WTC11 (cell line): ENCODE data around the gene SELENOI. TPM values are rescaled to one million over a fixed set of nuclear protein-coding genes. Genes with fewer than 3 reads are reported as not detected.

ENCODE experiments used
- ATAC-seq: fragments of 200-7000 bp; cut with Tn5 transposase; 2 replicates; pipeline ENCODE4 v1.10.0; 2021; ENCODE audit warnings: mild to moderate bottlenecking, moderate library complexity
- CTCF ChIA-PET: fragments of 300-600 bp; sonication (Branson Sonifier 250); formaldehyde crosslinking; loops from one replicate; lab custom pipeline; 2021; ENCODE audit warnings: antibody characterized with exemption; lab: Charles Lee
- POLR2A ChIA-PET: fragments of 350-600 bp; sonication (Branson Sonifier 250); formaldehyde crosslinking; loops from one replicate; lab custom pipeline; 2021; ENCODE audit warnings: antibody characterized with exemption; lab: Charles Lee
- DNase-seq: peaks from one replicate; pipeline ENCODE4 v3.0.0; 2021; ENCODE audit warnings: low spot score
- H3K27ac Mint-ChIP-seq: 2 replicates; pipeline ENCODE4 v1.8.0; 2021; ENCODE audit warnings: mixed read lengths
- H3K27me3 Mint-ChIP-seq: 2 replicates; pipeline ENCODE4 v1.8.0; 2021; ENCODE audit warnings: low read depth, mild to moderate bottlenecking, moderate library complexity, mixed read lengths
- H3K36me3 Mint-ChIP-seq: 2 replicates; pipeline ENCODE4 v1.8.0; 2021; ENCODE audit warnings: mixed read lengths
- H3K4me1 Mint-ChIP-seq: 2 replicates; pipeline ENCODE4 v1.8.0; 2022; ENCODE audit warnings: mixed read lengths
- H3K4me3 Mint-ChIP-seq: 2 replicates; pipeline ENCODE4 v1.8.0; 2021; ENCODE audit warnings: mild to moderate bottlenecking, moderate library complexity, mixed read lengths
- H3K9me3 Mint-ChIP-seq: 2 replicates; pipeline ENCODE4 v1.8.0; 2021; ENCODE audit warnings: mixed read lengths
- ATF2 ChIP-seq: sonication (generic); formaldehyde crosslinking; IDR thresholded peaks from 2 replicates; pipeline ENCODE4 v1.8.1; 2022; ENCODE audit warnings: low read depth, missing genetic modification reagents, borderline replicate concordance
- CDX4 ChIP-seq: fragments of 250-450 bp; sonication (Bioruptor Pico); IDR thresholded peaks from 2 replicates; pipeline ENCODE4 v1.9.0; 2021; ENCODE audit warnings: moderate library complexity, mild to moderate bottlenecking, inconsistent platforms, borderline replicate concordance
- E2F5 ChIP-seq: sonication (generic); formaldehyde crosslinking; IDR thresholded peaks from 2 replicates; pipeline ENCODE4 v1.8.1; 2022; ENCODE audit warnings: mild to moderate bottlenecking, moderate library complexity, missing genetic modification reagents
- FOXP4 ChIP-seq: sonication (generic); formaldehyde crosslinking; IDR thresholded peaks from 2 replicates; pipeline ENCODE4 v1.8.0; 2022; ENCODE audit warnings: mild to moderate bottlenecking, missing genetic modification reagents
- IRF1 ChIP-seq: sonication (generic); formaldehyde crosslinking; IDR thresholded peaks from 2 replicates; pipeline ENCODE4 v1.8.0; 2023; ENCODE audit warnings: missing genetic modification reagents
- KAT7 ChIP-seq: sonication (generic); formaldehyde crosslinking; IDR thresholded peaks from 2 replicates; pipeline ENCODE4 v1.8.1; 2023; ENCODE audit warnings: missing genetic modification reagents, mild to moderate bottlenecking, borderline replicate concordance
- NFATC4 ChIP-seq: fragments of 250-450 bp; sonication (Bioruptor Pico); IDR thresholded peaks from 2 replicates; pipeline ENCODE4 v1.9.0; 2021; ENCODE audit warnings: mild to moderate bottlenecking
- NFYB ChIP-seq: sonication (generic); formaldehyde crosslinking; conservative IDR thresholded peaks from 2 replicates; pipeline ENCODE4 v1.8.0; 2022; ENCODE audit warnings: low read depth, missing genetic modification reagents
- NR3C1 ChIP-seq: sonication (generic); formaldehyde crosslinking; conservative IDR thresholded peaks from 2 replicates; pipeline ENCODE4 v1.8.1; 2023; ENCODE audit warnings: low read depth, mild to moderate bottlenecking, missing genetic modification reagents
- RELA ChIP-seq: sonication (generic); formaldehyde crosslinking; IDR thresholded peaks from 2 replicates; pipeline ENCODE4 v1.8.1; 2022; ENCODE audit warnings: missing genetic modification reagents, mild to moderate bottlenecking, borderline replicate concordance
- SMAD3 ChIP-seq: sonication (generic); formaldehyde crosslinking; IDR thresholded peaks from 2 replicates; pipeline ENCODE4 v1.8.0; 2022; ENCODE audit warnings: missing genetic modification reagents, mild to moderate bottlenecking, borderline replicate concordance
- STAT6 ChIP-seq: sonication (generic); formaldehyde crosslinking; conservative IDR thresholded peaks from 2 replicates; pipeline ENCODE4 v1.8.1; 2023; ENCODE audit warnings: mild to moderate bottlenecking, low read depth, missing genetic modification reagents, moderate library complexity
- TEAD4 ChIP-seq: sonication (generic); formaldehyde crosslinking; IDR thresholded peaks from 2 replicates; pipeline ENCODE4 v1.8.0; 2022; ENCODE audit warnings: mild to moderate bottlenecking, missing genetic modification reagents
- TP53 ChIP-seq: sonication (generic); formaldehyde crosslinking; IDR thresholded peaks from 2 replicates; pipeline ENCODE4 v1.8.1; 2023; ENCODE audit warnings: mild to moderate bottlenecking, missing genetic modification reagents
- ZNF219 ChIP-seq: sonication (generic); formaldehyde crosslinking; IDR thresholded peaks from 2 replicates; pipeline ENCODE4 v1.8.0; 2023; ENCODE audit warnings: missing genetic modification reagents, mild to moderate bottlenecking, borderline replicate concordance
- ZNF232 ChIP-seq: sonication (generic); formaldehyde crosslinking; IDR thresholded peaks from 2 replicates; pipeline ENCODE4 v1.8.0; 2022; ENCODE audit warnings: mild to moderate bottlenecking, missing genetic modification reagents
- ZNF425 ChIP-seq: fragments of 250-450 bp; sonication (Bioruptor Pico); conservative IDR thresholded peaks from 2 replicates; pipeline ENCODE4 v1.9.0; 2021; ENCODE audit warnings: mild to moderate bottlenecking
- ZNF671 ChIP-seq: fragments of 250-450 bp; sonication (Bioruptor Pico); IDR thresholded peaks from 2 replicates; pipeline ENCODE4 v1.8.0; 2021; ENCODE audit warnings: mild to moderate bottlenecking
- total RNA-seq: library from RNA; stranded (reverse); gene quantifications from 3 replicates; pipeline ENCODE4 v1.2.3, GENCODE V29; 2021

SELENOI gene
- total RNA-seq, 1 experiment from 2014 or later, result 53.1 TPM

- CTCF ChIA-PET, result no interaction called here
- no peak for TF ChIP-seq RELA (CRISPR knock-in tag)
- TF ChIP-seq TP53 (CRISPR knock-in tag), result no peak
- TF ChIP-seq TEAD4 (CRISPR knock-in tag), result no peak
- no peak for TF ChIP-seq NR3C1 (CRISPR knock-in tag)
- no peak for TF ChIP-seq IRF1 (CRISPR knock-in tag)
- TF ChIP-seq CDX4 (CRISPR knock-in tag), result no peak
- TF ChIP-seq, all 79 proteins: peak for 0
- POLR2A ChIA-PET, result interaction anchor here (1.5 kb wide), 1 partner anchor 11 kb away, joined by 7 read pairs; the partner anchor contains the start of genes ADGRF3 and SELENOI
- Mint-ChIP-seq H3K4me3 (no peak overlapping the region), H3K36me3 (peaks cover 15% of the 10 kb centered on the region), H3K27me3 (no peaks in the 10 kb centered on the region), H3K9me3 (peaks cover 6% of the 10 kb centered on the region; the same call in 1 of the 2 replicates), H3K4me1 (peaks cover 20% of the 10 kb centered on the region), H3K27ac (peak overlapping the region; percentile 64)
- DNase-seq (no peak), ATAC-seq (no peak)
Observed at GRCh38 chr2:26356771-26357170, 10.8 kb downstream of the SELENOI start.

GRCh38 chr2:26359886-26360473 lies 14.0 kb downstream of the SELENOI start:
- ChIA-PET POLR2A (no interaction called here), CTCF (no interaction called here)
- TF ChIP-seq SMAD3 (CRISPR knock-in tag) (no peak), KAT7 (no peak), NFATC4 (CRISPR knock-in tag) (no peak), NFYB (CRISPR knock-in tag) (no peak), ATF2 (CRISPR knock-in tag) (no peak), FOXP4 (CRISPR knock-in tag) (no peak), ZNF425 (no peak), ZNF671 (CRISPR knock-in tag) (no peak), TP53 (CRISPR knock-in tag) (no peak), E2F5 (no peak), ZNF219 (CRISPR knock-in tag) (no peak), STAT6 (CRISPR knock-in tag) (no peak), ZNF232 (CRISPR knock-in tag) (no peak)
- H3K36me3 Mint-ChIP-seq, result no peaks in the 10 kb centered on the region
- DNase-seq, result no peak
- H3K27ac Mint-ChIP-seq, result peak overlapping the region; percentile 12
- no peak overlapping the region for H3K4me3 Mint-ChIP-seq
- no peak for ATAC-seq
- no peaks in the 10 kb centered on the region for H3K9me3 Mint-ChIP-seq
- H3K4me1 Mint-ChIP-seq, result peaks cover 17% of the 10 kb centered on the region
- H3K27me3 Mint-ChIP-seq, result no peaks in the 10 kb centered on the region
